Measurements from ENCODE around the gene TAF5L.

The TAF5L gene

DNA sequence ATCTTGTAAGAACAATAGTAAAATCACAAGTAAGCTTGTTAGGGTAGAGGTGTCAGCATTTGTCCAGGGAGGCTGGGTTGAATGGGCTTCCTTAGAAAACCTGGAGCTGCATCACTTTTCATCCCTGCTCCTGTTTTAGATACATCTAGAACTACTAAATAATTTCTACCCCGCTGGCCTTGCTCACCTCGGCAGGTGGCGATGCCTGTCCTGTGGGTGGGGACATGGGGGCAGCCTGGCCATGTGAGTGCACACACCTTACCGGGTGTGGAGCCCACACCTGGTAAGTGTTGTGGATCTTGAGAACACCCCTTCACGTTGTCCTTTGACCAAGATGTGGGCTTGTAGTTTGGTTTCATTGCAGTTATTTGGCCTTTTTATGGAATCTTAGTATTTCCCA lies 29.9 kb upstream of the TAF5L start:
- Histone ChIP-seq H2AFZ (ENCODE audit: low read depth, low read length) (no peak overlapping the region), H3K4me3 (ENCODE audit: low read length) (no peak overlapping the region), H3K27me3 (ENCODE audit: insufficient read depth, low read length) (no peaks in the 10 kb centered on the region), H3K9me3 (ENCODE audit: low read length) (no peaks in the 10 kb centered on the region), H3K36me3 (ENCODE audit: insufficient read depth, low read length) (peaks cover 55% of the 10 kb centered on the region), H3K4me1 (ENCODE audit: insufficient read depth, low read length) (no peaks in the 10 kb centered on the region)

DNA sequence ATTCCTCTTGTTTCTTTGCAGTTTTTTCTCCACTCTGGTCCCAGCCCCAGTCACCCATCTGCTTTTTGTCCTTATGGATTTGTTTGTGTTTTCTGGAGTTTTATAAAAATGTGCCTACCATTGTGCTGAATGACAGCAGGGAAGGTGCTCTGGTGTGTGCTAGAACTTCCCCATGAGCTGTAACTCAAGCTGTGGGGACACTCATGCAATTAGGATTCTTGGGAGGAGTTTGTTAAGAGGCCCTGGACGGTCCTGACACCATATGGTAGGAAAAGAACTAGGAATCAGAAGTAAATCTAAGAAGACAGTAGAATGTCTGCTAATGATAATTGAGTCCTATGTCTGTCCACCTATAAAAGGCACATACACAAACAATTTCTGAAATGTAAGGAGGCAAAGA lies 27.5 kb upstream of the TAF5L start:
- no peak overlapping the region for H3K4me3 ChIP-seq (ENCODE audit: low read length)
- no peaks in the 10 kb centered on the region for H3K4me1 ChIP-seq (ENCODE audit: insufficient read depth, low read length)
- no peak overlapping the region for H2AFZ ChIP-seq (ENCODE audit: low read depth, low read length)
- H3K9me3 ChIP-seq (ENCODE audit: low read length) = no peaks in the 10 kb centered on the region
- H3K36me3 ChIP-seq (ENCODE audit: insufficient read depth, low read length) = peaks cover 60% of the 10 kb centered on the region
- H3K27me3 ChIP-seq (ENCODE audit: insufficient read depth, low read length) = no peaks in the 10 kb centered on the region

DNA sequence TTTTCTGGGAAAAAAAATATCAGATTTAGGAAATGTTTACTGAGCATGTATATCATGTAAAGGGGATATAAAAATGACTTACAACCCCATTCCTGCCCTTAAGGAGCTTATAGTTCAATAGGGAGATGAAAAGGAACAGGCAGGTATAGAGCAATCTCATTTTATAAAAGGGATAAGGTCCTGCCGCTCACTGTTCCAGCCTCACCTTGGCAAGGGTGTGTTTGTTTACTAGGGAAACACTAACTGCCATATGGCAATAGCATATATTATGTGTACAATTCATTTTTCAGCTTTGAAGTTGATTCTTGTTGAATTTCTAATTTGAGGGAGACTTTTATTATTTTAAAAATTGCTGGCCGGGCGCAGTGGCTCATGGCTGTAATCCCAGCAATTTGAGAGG lies 25.6 kb upstream of the TAF5L start:
- Histone ChIP-seq H3K27me3 (ENCODE audit: insufficient read depth, low read length) (no peaks in the 10 kb centered on the region), H3K36me3 (ENCODE audit: insufficient read depth, low read length) (peaks cover 71% of the 10 kb centered on the region), H3K4me3 (ENCODE audit: low read length) (no peak overlapping the region), H3K9me3 (ENCODE audit: low read length) (no peaks in the 10 kb centered on the region), H3K4me1 (ENCODE audit: insufficient read depth, low read length) (no peaks in the 10 kb centered on the region), H2AFZ (ENCODE audit: low read depth, low read length) (no peak overlapping the region)

DNA sequence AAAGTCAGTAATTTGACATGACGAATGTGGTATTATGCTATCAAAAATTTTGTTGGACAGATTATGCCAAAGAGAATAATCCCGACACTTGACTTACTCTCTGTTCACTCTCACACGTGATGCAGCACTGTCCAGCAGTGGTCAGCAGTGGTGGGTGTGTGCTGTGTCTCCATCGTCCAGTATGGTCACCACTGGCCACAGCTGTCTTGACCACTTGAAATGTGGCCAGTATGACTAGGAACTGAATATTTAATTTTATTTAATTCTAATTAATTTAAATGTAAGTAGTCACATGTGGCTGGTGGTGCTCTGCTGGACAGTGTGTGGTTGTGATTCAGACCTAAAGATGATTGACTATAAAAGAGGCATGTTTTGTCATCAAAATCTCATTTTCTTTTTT lies 24.1 kb upstream of the TAF5L start:
- no peak overlapping the region for H3K4me3 ChIP-seq (ENCODE audit: low read length)
- H3K36me3 ChIP-seq (ENCODE audit: insufficient read depth, low read length) = peaks cover 74% of the 10 kb centered on the region
- no peaks in the 10 kb centered on the region for H3K9me3 ChIP-seq (ENCODE audit: low read length)
- no peak overlapping the region for H2AFZ ChIP-seq (ENCODE audit: low read depth, low read length)
- H3K4me1 ChIP-seq (ENCODE audit: insufficient read depth, low read length) = no peaks in the 10 kb centered on the region
- H3K27me3 ChIP-seq (ENCODE audit: insufficient read depth, low read length) = no peaks in the 10 kb centered on the region

DNA sequence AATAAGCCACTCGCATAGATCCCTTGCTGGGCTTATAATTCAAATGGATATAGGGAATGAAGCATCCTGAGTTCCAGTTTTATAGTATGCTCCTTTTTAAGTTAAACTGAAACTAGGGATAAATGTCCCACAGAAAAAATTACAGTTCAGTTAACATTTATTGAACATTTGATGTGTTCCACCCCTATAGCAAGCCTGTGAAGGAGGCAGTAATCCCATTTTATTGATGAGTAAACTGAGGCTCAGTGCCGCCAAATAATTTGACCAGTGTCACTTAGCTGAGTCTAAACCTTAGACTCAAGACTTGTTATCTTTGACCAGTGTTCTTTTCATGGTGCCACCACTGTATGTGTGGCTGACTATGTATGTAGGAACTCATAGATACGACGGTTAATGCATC lies 22.5 kb upstream of the TAF5L start:
- Histone ChIP-seq H3K4me3 (ENCODE audit: low read length) (no peak overlapping the region), H3K36me3 (ENCODE audit: insufficient read depth, low read length) (peaks cover 75% of the 10 kb centered on the region), H3K4me1 (ENCODE audit: insufficient read depth, low read length) (no peaks in the 10 kb centered on the region), H2AFZ (ENCODE audit: low read depth, low read length) (no peak overlapping the region), H3K9me3 (ENCODE audit: low read length) (no peaks in the 10 kb centered on the region), H3K27me3 (ENCODE audit: insufficient read depth, low read length) (no peaks in the 10 kb centered on the region)

DNA sequence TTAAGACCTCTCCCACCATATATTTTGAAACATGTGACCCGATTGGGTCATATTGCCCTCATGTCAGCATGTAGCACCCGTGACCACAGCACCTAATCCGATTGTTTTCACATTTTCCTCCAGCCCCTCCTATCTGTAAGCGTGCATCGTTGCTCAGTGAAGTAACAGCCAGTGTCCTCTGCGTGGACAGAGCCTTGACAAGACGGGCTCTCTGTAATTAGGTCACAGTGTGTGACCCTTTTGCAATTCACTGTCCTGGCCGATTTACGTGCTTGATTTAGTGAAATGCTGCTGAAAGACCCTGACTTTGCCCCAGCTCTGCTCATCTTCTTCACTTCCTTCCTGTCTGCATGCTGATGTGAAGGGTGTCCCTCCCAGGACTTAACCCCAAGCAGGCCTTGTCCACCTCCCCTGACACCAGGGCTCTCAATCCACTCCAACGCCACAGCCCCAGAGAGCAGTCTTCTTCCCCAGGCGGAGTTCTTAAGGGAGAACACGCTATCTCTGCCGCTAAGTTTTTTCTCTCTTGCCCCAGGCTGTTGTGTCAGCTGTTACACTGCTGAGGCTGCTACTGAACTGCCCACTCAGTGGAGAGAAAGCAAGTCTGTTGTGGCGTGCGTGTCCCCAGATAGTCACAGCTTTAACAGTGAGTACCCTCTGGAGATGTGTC lies 19.5 kb upstream of the TAF5L start:
- H2AFZ ChIP-seq (ENCODE audit: low read depth, low read length) = no peak overlapping the region
- no peak overlapping the region for H3K4me3 ChIP-seq (ENCODE audit: low read length)
- no peaks in the 10 kb centered on the region for H3K9me3 ChIP-seq (ENCODE audit: low read length)
- H3K4me1 ChIP-seq (ENCODE audit: insufficient read depth, low read length) = no peaks in the 10 kb centered on the region
- peaks cover 66% of the 10 kb centered on the region for H3K36me3 ChIP-seq (ENCODE audit: insufficient read depth, low read length)
- no peaks in the 10 kb centered on the region for H3K27me3 ChIP-seq (ENCODE audit: insufficient read depth, low read length)

DNA sequence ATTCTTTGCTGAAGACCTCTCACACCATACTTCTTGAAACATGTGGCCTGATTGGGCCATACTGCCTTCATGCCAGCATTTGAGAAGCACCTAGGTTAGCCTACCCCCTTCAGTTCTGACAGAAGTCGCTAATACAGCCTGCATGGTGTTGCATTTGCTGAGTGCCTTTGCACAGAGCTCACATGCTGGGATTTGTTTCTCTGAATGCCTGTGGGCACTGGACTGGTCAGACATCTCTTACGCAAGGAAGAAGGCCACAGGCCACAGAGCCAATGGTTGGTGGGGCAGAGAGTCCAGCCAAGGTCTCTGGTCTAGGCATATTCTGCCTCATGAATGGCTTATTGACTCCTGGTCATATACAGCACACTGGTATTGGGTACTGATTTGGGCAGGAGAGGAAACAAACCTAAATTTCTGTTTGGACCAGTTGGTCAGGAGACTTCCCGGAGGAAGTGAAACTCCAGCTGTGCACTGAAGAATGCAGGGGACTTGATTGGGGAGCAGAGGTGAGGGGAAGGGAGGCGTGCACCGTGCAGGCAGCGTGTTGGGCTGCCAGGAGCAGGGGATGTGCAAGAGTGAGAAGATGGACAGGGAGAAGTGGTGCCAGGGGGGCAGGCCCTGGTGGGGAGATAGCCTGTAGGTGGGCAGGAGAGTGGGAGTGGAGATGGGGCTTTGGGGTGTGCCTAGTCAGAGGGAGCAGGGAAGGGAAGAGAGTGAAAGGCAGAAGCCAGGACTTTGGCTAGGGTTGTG lies 18.2 kb upstream of the TAF5L start:
- no peaks in the 10 kb centered on the region for H3K4me1 ChIP-seq (ENCODE audit: insufficient read depth, low read length)
- no peaks in the 10 kb centered on the region for H3K27me3 ChIP-seq (ENCODE audit: insufficient read depth, low read length)
- peaks cover 65% of the 10 kb centered on the region for H3K36me3 ChIP-seq (ENCODE audit: insufficient read depth, low read length)
- no peak overlapping the region for H3K4me3 ChIP-seq (ENCODE audit: low read length)
- H3K9me3 ChIP-seq (ENCODE audit: low read length) = no peaks in the 10 kb centered on the region
- no peak overlapping the region for H2AFZ ChIP-seq (ENCODE audit: low read depth, low read length)

DNA sequence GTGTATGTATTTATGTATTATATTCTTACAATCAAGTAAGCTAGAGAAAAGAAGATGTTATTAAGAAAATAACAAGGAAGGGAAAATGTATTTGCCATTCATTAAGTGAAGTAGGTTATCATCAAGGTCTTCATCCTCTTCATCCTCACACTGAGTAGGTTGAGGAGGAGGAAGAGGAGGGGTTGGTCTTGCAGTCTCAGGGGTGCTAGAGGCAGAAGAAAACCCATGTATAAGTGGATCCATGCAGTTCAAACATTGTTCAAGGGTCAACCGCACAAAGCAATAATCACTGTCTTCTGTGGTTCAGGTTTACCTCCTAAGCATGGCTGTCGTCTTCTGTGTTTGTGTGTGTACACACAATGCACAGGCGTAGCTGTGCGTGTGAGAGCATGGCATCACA lies 17.0 kb upstream of the TAF5L start:
- no peaks in the 10 kb centered on the region for H3K4me1 ChIP-seq (ENCODE audit: insufficient read depth, low read length)
- no peaks in the 10 kb centered on the region for H3K27me3 ChIP-seq (ENCODE audit: insufficient read depth, low read length)
- H2AFZ ChIP-seq (ENCODE audit: low read depth, low read length) = no peak overlapping the region
- peaks cover 60% of the 10 kb centered on the region for H3K36me3 ChIP-seq (ENCODE audit: insufficient read depth, low read length)
- no peaks in the 10 kb centered on the region for H3K9me3 ChIP-seq (ENCODE audit: low read length)
- H3K4me3 ChIP-seq (ENCODE audit: low read length) = no peak overlapping the region

DNA sequence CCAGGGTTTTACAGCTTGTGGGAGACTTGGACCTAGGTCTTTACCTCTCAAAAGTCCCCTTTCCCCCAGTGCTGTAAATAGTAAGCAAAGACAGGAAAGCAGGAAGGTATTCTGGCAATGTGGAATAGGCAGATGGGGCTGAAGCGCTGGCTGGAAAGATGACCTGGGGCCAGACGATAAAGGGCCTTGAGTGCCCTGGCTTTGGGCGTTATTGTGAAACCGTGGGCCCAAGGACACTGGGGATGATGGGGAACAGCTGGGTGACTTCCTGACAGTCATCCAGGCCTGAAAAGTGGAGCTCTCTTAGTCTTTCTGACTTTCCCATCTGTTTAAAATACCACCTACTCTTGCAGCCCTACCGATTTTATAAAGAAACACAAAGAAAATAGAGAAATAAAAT lies 16.5 kb upstream of the TAF5L start:
- Histone ChIP-seq H3K36me3 (ENCODE audit: insufficient read depth, low read length) (peaks cover 59% of the 10 kb centered on the region), H3K27me3 (ENCODE audit: insufficient read depth, low read length) (no peaks in the 10 kb centered on the region), H3K9me3 (ENCODE audit: low read length) (no peaks in the 10 kb centered on the region)

DNA sequence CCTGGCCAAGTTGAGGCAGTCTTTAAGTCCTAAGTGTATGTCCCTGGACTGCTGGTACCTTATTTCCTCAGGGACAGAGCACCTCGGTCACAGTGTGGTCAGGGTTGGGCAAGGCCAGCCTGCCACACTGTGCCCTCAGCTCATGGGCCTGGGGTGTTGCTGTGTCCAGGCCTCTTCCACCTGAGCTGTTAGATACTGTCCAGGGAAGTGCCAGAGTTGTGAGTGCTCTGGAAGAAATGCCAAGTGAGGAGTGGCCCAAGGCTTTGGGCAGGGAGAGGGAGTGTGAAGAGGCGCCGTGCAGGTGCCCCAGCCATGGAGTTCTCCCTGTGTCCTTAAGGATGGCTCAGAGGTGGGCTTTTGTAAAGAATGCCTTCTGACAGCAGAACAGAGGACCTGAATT lies 15.4 kb upstream of the TAF5L start:
- Histone ChIP-seq H2AFZ (ENCODE audit: low read depth, low read length) (no peak overlapping the region), H3K4me3 (ENCODE audit: low read length) (no peak overlapping the region), H3K27me3 (ENCODE audit: insufficient read depth, low read length) (no peaks in the 10 kb centered on the region), H3K36me3 (ENCODE audit: insufficient read depth, low read length) (peaks cover 59% of the 10 kb centered on the region), H3K4me1 (ENCODE audit: insufficient read depth, low read length) (no peaks in the 10 kb centered on the region), H3K9me3 (ENCODE audit: low read length) (no peaks in the 10 kb centered on the region)

More for the DNA sequence above, 16.5 kb upstream of the TAF5L start:
- Histone ChIP-seq H3K4me3 (ENCODE audit: low read length) (no peak overlapping the region), H3K4me1 (ENCODE audit: insufficient read depth, low read length) (no peaks in the 10 kb centered on the region), H2AFZ (ENCODE audit: low read depth, low read length) (no peak overlapping the region)

DNA sequence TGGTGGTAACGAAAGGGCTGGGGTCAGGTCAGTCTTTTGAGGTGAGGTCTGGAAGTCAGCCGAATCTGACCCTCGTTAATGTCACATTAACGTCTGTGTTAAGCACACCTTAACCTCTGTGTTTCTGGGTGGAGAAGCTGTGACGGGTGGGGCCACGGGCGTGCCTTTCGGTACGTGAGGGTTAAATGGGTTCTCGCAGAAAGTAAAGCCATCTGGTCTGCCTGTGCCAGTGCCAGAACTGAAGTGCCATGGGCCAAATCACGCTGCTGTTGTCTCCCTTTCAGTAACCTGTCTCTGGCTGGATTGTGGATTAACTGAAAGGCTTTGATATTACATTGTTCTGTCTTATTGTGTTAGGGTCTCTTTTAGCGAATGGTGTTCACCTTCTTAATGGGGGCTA lies 14.5 kb upstream of the TAF5L start:
- Histone ChIP-seq H3K4me3 (ENCODE audit: low read length) (no peak overlapping the region), H2AFZ (ENCODE audit: low read depth, low read length) (no peak overlapping the region), H3K4me1 (ENCODE audit: insufficient read depth, low read length) (no peaks in the 10 kb centered on the region), H3K27me3 (ENCODE audit: insufficient read depth, low read length) (no peaks in the 10 kb centered on the region), H3K36me3 (ENCODE audit: insufficient read depth, low read length) (peaks cover 60% of the 10 kb centered on the region), H3K9me3 (ENCODE audit: low read length) (no peaks in the 10 kb centered on the region)

DNA sequence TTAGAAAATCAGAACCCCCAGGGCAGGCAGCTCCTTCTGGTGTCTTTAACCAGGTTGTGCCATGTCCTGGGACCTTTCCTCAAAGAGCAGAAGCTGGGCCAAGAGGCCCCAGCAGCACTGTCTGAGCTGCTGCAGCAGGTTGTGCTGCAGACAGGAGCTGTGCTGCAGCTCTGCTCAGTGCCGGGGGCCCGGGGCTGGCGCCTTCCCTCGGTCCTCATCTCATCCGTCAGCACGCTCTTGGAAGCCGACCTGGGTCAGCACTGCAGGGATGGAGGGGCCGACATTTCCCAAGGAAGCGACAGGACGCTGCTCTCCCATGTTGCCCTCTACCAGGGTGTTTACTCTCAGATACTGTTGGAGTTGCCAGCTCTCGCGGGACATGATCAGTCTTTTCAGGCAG lies 11.8 kb upstream of the TAF5L start:
- Histone ChIP-seq H2AFZ (ENCODE audit: low read depth, low read length) (no peak overlapping the region), H3K36me3 (ENCODE audit: insufficient read depth, low read length) (peaks cover 58% of the 10 kb centered on the region), H3K9me3 (ENCODE audit: low read length) (no peaks in the 10 kb centered on the region), H3K4me3 (ENCODE audit: low read length) (no peak overlapping the region), H3K4me1 (ENCODE audit: insufficient read depth, low read length) (no peaks in the 10 kb centered on the region), H3K27me3 (ENCODE audit: insufficient read depth, low read length) (no peaks in the 10 kb centered on the region)

DNA sequence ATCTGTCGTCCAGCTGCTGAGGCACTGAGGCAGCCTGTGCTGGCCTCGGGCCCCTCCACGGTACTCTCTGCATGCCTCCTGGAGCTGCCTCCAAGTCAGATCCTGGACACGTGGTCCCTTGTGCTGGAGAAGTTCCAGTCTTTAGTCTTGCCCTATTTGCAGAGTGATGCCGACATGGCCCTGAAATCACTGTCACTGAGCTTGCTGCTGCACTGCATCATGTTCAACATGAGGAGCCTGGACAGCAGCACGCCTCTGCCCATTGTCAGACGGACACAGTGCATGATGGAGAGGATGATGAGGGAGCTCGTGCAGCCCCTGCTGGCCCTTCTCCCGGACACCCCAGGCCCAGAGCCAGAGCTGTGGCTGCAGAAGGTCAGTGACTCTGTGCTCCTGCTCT lies 10.1 kb upstream of the TAF5L start:
- Histone ChIP-seq H2AFZ (ENCODE audit: low read depth, low read length) (no peak overlapping the region), H3K4me3 (ENCODE audit: low read length) (no peak overlapping the region), H3K4me1 (ENCODE audit: insufficient read depth, low read length) (no peaks in the 10 kb centered on the region), H3K27me3 (ENCODE audit: insufficient read depth, low read length) (no peaks in the 10 kb centered on the region), H3K9me3 (ENCODE audit: low read length) (no peaks in the 10 kb centered on the region), H3K36me3 (ENCODE audit: insufficient read depth, low read length) (peaks cover 61% of the 10 kb centered on the region)

DNA sequence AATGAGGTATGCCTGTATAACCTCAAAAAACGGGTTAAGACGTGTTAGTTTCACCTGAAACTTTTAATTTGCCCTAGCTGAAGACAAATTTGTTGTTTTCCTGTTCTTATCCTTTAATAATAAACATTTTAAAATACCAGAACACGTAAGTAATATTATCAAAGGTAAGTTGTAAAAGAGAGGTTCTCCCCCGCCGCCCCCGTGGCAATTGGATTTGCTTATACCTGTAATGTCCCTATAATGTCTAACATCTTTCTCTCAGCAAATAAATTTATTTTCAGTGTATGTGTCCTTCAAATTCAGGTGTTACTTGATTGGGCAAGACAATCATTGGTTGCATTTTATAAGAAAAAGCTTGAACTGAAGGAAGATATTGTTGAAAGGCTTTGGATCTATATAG lies 6.0 kb upstream of the TAF5L start:
- no peak overlapping the region for H2AFZ ChIP-seq (ENCODE audit: low read depth, low read length)
- no peaks in the 10 kb centered on the region for H3K9me3 ChIP-seq (ENCODE audit: low read length)
- H3K4me3 ChIP-seq (ENCODE audit: low read length) = no peak overlapping the region
- H3K27me3 ChIP-seq (ENCODE audit: insufficient read depth, low read length) = no peaks in the 10 kb centered on the region
- H3K4me1 ChIP-seq (ENCODE audit: insufficient read depth, low read length) = peaks cover 6% of the 10 kb centered on the region
- peaks cover 46% of the 10 kb centered on the region for H3K36me3 ChIP-seq (ENCODE audit: insufficient read depth, low read length)

Measured in neuron (in vitro differentiated cells).